Measurements from ENCODE around the gene ZBTB1.

Gene ZBTB1

GRCh38 chr14:64573109-64573508, 68.5 kb downstream of the ZBTB1 start:
- TF ChIP-seq CTCF (IDR thresholded peaks at IDR 0.05; ENCODE audit: control extremely low read depth, extremely low read depth, low read depth, missing control alignments), result no peak
- DNase-seq (ENCODE audit: extremely low spot score), result no peak
- ChIA-PET CTCF (interaction anchor here (1.2 kb wide), 1 partner anchor 229 kb away, joined by 3 read pairs; no protein-coding TSS in a partner anchor), POLR2A (no interaction called here)
